ENCODE measurements around the gene PUM1.
"Not testable (repeated sequence)": the region's sequence is repeated elsewhere in the genome, so short reads cannot be mapped to it uniquely, and the experiment has no call there.

PUM1 gene

GRCh38 chr1:30995990-30996612 lies 69.4 kb downstream of the PUM1 start:
- no peak for DNase-seq (ENCODE audit: low read depth)

- no peak for DNase-seq (ENCODE audit: low read depth)
These were observed 73.5 kb downstream of the PUM1 start for GRCh38 chr1:30991862-30992606.

GRCh38 chr1:30990591-30990990 lies 74.9 kb downstream of the PUM1 start:
- DNase-seq (ENCODE audit: low read depth) = no peak

- DNase-seq (ENCODE audit: low read depth) = no peak
These were observed 77.5 kb downstream of the PUM1 start for GRCh38 chr1:30988045-30988444.

GRCh38 chr1:30986755-30987154 lies 78.8 kb downstream of the PUM1 start:
- DNase-seq (ENCODE audit: low read depth) = no peak

GRCh38 chr1:30984991-30985503 lies 80.5 kb downstream of the PUM1 start:
- DNase-seq (ENCODE audit: low read depth) = no peak

GRCh38 chr1:30984165-30984889 lies 81.2 kb downstream of the PUM1 start:
- no peak for DNase-seq (ENCODE audit: low read depth)

- no peak for DNase-seq (ENCODE audit: low read depth)
These were observed 82.6 kb downstream of the PUM1 start for GRCh38 chr1:30982937-30983336.

- no peak for DNase-seq (ENCODE audit: low read depth)
These were observed 83.1 kb downstream of the PUM1 start for GRCh38 chr1:30982431-30982830.

- DNase-seq (ENCODE audit: low read depth) = no peak
These were observed 84.3 kb downstream of the PUM1 start for GRCh38 chr1:30981172-30981571.

GRCh38 chr1:30977511-30977910 lies 88.0 kb downstream of the PUM1 start:
- DNase-seq (ENCODE audit: low read depth) = no peak

GRCh38 chr1:30977105-30977504 lies 88.4 kb downstream of the PUM1 start:
- peak; percentile 29 for DNase-seq (ENCODE audit: low read depth)

GRCh38 chr1:30976143-30976542 lies 89.4 kb downstream of the PUM1 start:
- DNase-seq (ENCODE audit: low read depth) = no peak

- DNase-seq (ENCODE audit: low read depth) = no peak
These were observed 90.3 kb downstream of the PUM1 start for GRCh38 chr1:30975217-30975616.

GRCh38 chr1:30974536-30974935 lies 91.0 kb downstream of the PUM1 start:
- DNase-seq (ENCODE audit: low read depth) = no peak

GRCh38 chr1:30972349-30972748 lies 93.2 kb downstream of the PUM1 start:
- DNase-seq (ENCODE audit: low read depth) = not testable (repeated sequence)

GRCh38 chr1:30971496-30971895 lies 94.0 kb downstream of the PUM1 start:
- DNase-seq (ENCODE audit: low read depth) = no peak

GRCh38 chr1:30969903-30970302 lies 95.6 kb downstream of the PUM1 start:
- DNase-seq (ENCODE audit: low read depth) = no peak

- DNase-seq (ENCODE audit: low read depth) = no peak
These were observed 97.1 kb downstream of the PUM1 start for GRCh38 chr1:30968220-30968971.

- peak; percentile 68 for DNase-seq (ENCODE audit: low read depth)
These were observed 98.7 kb downstream of the PUM1 start for GRCh38 chr1:30966690-30967369.

- no peak for DNase-seq (ENCODE audit: low read depth)
These were observed 99.5 kb downstream of the PUM1 start for GRCh38 chr1:30965924-30966599.
